GM21717 (cell line): Measurements from ENCODE around the gene LDAH.

ENCODE experiments used
- ATAC-seq: cut with Tn5 transposase; IDR thresholded peaks from one replicate; pipeline ENCODE4 v1.9.1; 2021; ENCODE audit warnings: mild to moderate bottlenecking, moderate library complexity; ENCODE audit not compliant: unreplicated experiment

LDAH gene

GRCh38 chr2:20654535-20654813 is 168.4 kb downstream of the LDAH start:
- no peak for ATAC-seq

GRCh38 chr2:20653695-20654534 is 169.0 kb downstream of the LDAH start:
- no peak for ATAC-seq

GRCh38 chr2:20652673-20653575 is 170.0 kb downstream of the LDAH start:
- no peak for ATAC-seq

- ATAC-seq, result no peak
Observed at GRCh38 chr2:20652141-20652540, 170.8 kb downstream of the LDAH start.

- ATAC-seq, result no peak
Observed at GRCh38 chr2:20651731-20652099, 171.2 kb downstream of the LDAH start.

- peak; percentile 98 for ATAC-seq
Observed at GRCh38 chr2:20650877-20651730, 171.8 kb downstream of the LDAH start, which contains the start of gene HS1BP3. Gene HS1BP3, minus strand, starts transcription at chr2:20651098. Its CDS starts 35 bp downstream, at chr2:20651063.

GRCh38 chr2:20650393-20650876 is 172.5 kb downstream of the LDAH start:
- ATAC-seq, result peak; percentile 13

- ATAC-seq, result no peak
Observed at GRCh38 chr2:20649976-20650375, 172.9 kb downstream of the LDAH start.

- ATAC-seq, result no peak
Observed at GRCh38 chr2:20649576-20649975, 173.3 kb downstream of the LDAH start.

GRCh38 chr2:20648831-20649230 is 174.1 kb downstream of the LDAH start:
- ATAC-seq, result no peak

- no peak for ATAC-seq
Observed at GRCh38 chr2:20648206-20648605, 174.7 kb downstream of the LDAH start.

- ATAC-seq, result no peak
Observed at GRCh38 chr2:20647738-20648137, 175.2 kb downstream of the LDAH start.

- ATAC-seq, result no peak
Observed at GRCh38 chr2:20647211-20647610, 175.7 kb downstream of the LDAH start.

GRCh38 chr2:20646446-20646845 is 176.5 kb downstream of the LDAH start:
- no peak for ATAC-seq

- ATAC-seq, result no peak
Observed at GRCh38 chr2:20645761-20646160, 177.1 kb downstream of the LDAH start.

GRCh38 chr2:20645301-20645701 is 177.6 kb downstream of the LDAH start:
- no peak for ATAC-seq

GRCh38 chr2:20643826-20644225 is 179.1 kb downstream of the LDAH start:
- ATAC-seq, result no peak

GRCh38 chr2:20643060-20643459 is 179.8 kb downstream of the LDAH start:
- ATAC-seq, result no peak

GRCh38 chr2:20642055-20642971 is 180.6 kb downstream of the LDAH start:
- ATAC-seq, result peak; percentile 94
